Esophagus muscularis mucosa (tissue), 4 donors: ENCODE data around the gene SLC16A4. TPM values are rescaled to one million over a fixed set of nuclear protein-coding genes. Genes with fewer than 3 reads are reported as not detected.

Experiments
- DNase-seq: peaks from one replicate; pipeline ENCODE4 v3.0.0-alpha.2; 2017; ENCODE audit errors: extremely low spot score
- H3K27ac ChIP-seq, 4 donors: fragments of 200-600 bp; sonication (generic); replicated peaks in 1 of 4; 1 replicate in 3 of 4; 2 replicates in 1 of 4; pipeline ENCODE4 v1.5.1; 2016 to 2019; ENCODE audit warnings: mild to moderate bottlenecking in 1 of 4
- H3K27me3 ChIP-seq, 4 donors: fragments of 200-600 bp; sonication (generic); one replicate each; pipeline versions ENCODE4 v1.5.1 to v1.6.0; 2016 to 2019
- H3K36me3 ChIP-seq, 4 donors: fragments of 200-600 bp; sonication (generic); one replicate each; pipeline ENCODE4 v1.5.1; 2016 to 2019
- H3K4me1 ChIP-seq, 4 donors: fragments of 200-600 bp; sonication (generic); one replicate each; pipeline ENCODE4 v1.5.1; 2016 to 2019
- H3K4me3 ChIP-seq, 4 donors: fragments of 200-600 bp; sonication (generic); 1 replicate in 2 of 4; 2 replicates in 2 of 4; pipeline ENCODE4 v1.5.1; 2016 to 2019; ENCODE audit warnings: mild to moderate bottlenecking in 4 of 4, moderate library complexity in 1 of 4
- H3K9me3 ChIP-seq, 4 donors: fragments of 200-600 bp; sonication (generic); 1 replicate in 3 of 4; 2 replicates in 1 of 4; pipeline ENCODE4 v1.5.1; 2016 to 2019
- EP300 ChIP-seq: sonication (generic); formaldehyde crosslinking; IDR thresholded peaks from one replicate; pipeline ENCODE4 v1.6.1; 2017; ENCODE audit warnings: antibody characterized with exemption
- POLR2A ChIP-seq: fragments of 450-650 bp; IDR thresholded peaks from one replicate; pipeline ENCODE4 v1.6.1; 2017; ENCODE audit warnings: antibody characterized with exemption, moderate library complexity, mild to moderate bottlenecking, low read depth
- POLR2AphosphoS5 ChIP-seq, 2 donors: sonication (generic); formaldehyde crosslinking; IDR thresholded peaks; one replicate each; pipeline ENCODE4 v1.6.1; 2017; ENCODE audit warnings: antibody characterized with exemption in 2 of 2
- WGBS: methylation state at CpG from one replicate; pipeline ENCODE4 v1.1.5; 2018; 5-methylcytosine and 5-hydroxymethylcytosine counted together
- intact Hi-C: fragments of 100-400 bp; cut with DNase I; formaldehyde crosslinking; loops from one replicate; pipeline ENCODE4 v1.15.1; 2023
- total RNA-seq, 4 donors: library from RNA; depleted of rRNA; stranded (reverse); fragments of >200 nt; gene quantifications; one replicate each; pipeline versions ENCODE4 v1.1.0 to v1.2.1, GENCODE V29; 2016
- TF ChIP-seq, protein P1 (sequence below), 3 experiments: fragments of 200-600 bp in 2 of 3; fragments of 450-650 bp in 1 of 3; sonication (generic) in 2 of 3; IDR thresholded peaks; one replicate each; pipeline ENCODE4 v1.5.1; 2017 to 2019; ENCODE audit warnings: antibody characterized with exemption in 3 of 3, mild to moderate bottlenecking in 2 of 3, moderate library complexity in 1 of 3

The SLC16A4 gene
- total RNA-seq, 4 donors from 2014 or later, result 5.8 to 8.8 (median 8.4) TPM

DNA sequence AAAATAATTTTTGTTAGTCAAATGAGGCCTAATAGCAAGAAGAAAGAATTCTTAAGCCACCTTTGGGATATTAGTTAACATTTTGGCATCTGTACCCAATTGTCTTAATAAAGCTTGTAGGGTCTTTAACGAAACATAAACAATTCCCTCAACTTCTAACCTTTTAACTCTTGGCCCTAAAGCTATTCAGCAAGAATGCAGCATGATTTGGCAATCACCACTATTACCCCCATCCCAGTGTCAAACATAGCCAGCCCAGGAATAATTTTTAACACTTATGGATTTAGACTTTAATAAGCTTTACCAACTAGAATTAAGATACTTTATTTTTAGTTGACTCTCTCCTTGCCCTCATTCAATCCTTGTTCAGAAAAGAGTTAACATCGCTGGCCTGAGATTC lies 2.5 kb upstream of the SLC16A4 start:
- no peak for DNase-seq
- Histone ChIP-seq H3K9me3 (no peaks in the 10 kb centered on the region), H3K27me3 (no peaks in the 10 kb centered on the region), H3K36me3 (peaks cover 13 to 45% (median 24%) of the 10 kb centered on the region in 4 donors), H3K4me1 (peaks cover 0 to 25% (median 18%) of the 10 kb centered on the region in 4 donors), H3K27ac (no peak overlapping the region), H3K4me3 (no peak overlapping the region)
- intact Hi-C loops, result loop anchor here (5.0 kb wide), 1 partner anchor 51 kb away; no protein-coding TSS in a partner anchor
- TF ChIP-seq POLR2AphosphoS5 (IDR thresholded peaks at IDR 0.05), result no peak
- TF ChIP-seq, protein P1, sequence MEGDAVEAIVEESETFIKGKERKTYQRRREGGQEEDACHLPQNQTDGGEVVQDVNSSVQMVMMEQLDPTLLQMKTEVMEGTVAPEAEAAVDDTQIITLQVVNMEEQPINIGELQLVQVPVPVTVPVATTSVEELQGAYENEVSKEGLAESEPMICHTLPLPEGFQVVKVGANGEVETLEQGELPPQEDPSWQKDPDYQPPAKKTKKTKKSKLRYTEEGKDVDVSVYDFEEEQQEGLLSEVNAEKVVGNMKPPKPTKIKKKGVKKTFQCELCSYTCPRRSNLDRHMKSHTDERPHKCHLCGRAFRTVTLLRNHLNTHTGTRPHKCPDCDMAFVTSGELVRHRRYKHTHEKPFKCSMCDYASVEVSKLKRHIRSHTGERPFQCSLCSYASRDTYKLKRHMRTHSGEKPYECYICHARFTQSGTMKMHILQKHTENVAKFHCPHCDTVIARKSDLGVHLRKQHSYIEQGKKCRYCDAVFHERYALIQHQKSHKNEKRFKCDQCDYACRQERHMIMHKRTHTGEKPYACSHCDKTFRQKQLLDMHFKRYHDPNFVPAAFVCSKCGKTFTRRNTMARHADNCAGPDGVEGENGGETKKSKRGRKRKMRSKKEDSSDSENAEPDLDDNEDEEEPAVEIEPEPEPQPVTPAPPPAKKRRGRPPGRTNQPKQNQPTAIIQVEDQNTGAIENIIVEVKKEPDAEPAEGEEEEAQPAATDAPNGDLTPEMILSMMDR (IDR thresholded peaks at IDR 0.05), result no peak
- 88% methylated on average over 2 of the region's 2 CpGs for WGBS

DNA sequence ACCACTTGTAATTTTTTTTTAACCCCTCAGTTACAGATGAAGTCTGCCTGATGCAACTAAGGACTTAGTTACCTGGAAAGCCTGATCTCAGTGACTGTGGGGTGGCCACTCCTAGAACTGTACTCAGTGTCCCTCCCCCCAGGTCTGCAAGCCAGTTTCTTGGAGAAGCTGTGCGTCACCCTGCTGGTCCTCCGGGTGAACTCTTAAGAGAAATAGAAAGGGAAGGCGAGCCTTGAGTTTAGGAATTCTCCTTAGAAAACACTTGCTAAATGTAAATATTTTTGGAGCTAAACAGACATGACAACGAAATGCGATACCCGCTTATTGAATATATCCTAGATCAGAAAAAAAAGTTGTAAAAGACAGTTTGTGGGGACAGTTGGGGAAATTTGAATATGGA lies 730 bp downstream of the SLC16A4 start:
- 68% methylated on average over 6 of the region's 6 CpGs for WGBS
- no peaks in the 10 kb centered on the region for H3K9me3 ChIP-seq
- peak overlapping the region; percentile 37 to 56 (median 42) for H3K4me3 ChIP-seq
- intact Hi-C loops, result loop anchor here (5.0 kb wide), 1 partner anchor 48 kb away; no protein-coding TSS in a partner anchor
- peaks cover 0 to 25% (median 18%) of the 10 kb centered on the region in 4 donors for H3K4me1 ChIP-seq
- H3K27me3 ChIP-seq, result no peaks in the 10 kb centered on the region
- H3K36me3 ChIP-seq, result peaks cover 1 to 35% (median 5%) of the 10 kb centered on the region in 4 donors
- no peak for DNase-seq
- H3K27ac ChIP-seq, result peak overlapping the region; percentile 63 to 76 (median 72)
- TF ChIP-seq POLR2AphosphoS5 (IDR thresholded peaks at IDR 0.05) (peak in 1 of 2 donors; percentile 43), EP300 (no peak), POLR2A (no peak)
- TF ChIP-seq, protein P1 (IDR thresholded peaks at IDR 0.05), result no peak

DNA sequence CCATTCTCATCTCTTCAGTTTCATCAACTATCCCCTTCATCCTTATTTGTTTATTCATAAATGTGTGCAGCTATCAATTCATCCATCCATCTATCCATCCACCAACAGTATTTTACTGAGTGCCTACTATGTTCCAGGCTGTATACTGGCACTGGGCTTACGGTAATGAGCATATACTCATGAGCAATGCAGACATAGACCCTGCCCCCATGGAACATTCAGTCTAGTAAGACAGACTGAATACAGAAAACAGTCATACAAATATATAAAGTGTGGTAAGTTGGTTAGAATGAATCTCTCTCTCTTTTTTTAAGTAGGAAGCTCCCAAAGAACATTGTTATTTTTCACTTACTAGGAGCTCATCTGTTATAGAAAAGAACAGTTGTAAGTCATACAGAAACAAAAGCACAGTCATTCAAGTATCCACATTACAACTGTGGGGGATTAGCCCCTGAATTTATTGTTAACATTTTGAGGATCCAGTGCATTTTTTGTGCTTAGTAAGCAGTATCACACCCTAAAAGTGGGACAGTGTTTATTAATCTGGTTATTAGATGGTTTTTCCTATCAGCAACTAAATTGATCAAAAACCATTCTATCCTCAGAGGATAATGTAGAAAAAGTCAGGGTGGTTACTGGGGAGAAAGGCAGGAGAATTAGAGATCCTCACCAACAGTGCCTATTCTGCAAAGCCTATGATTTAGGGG lies 3.6 kb downstream of the SLC16A4 start:
- 100% methylated on average over 1 of the region's 1 CpG for WGBS
- Histone ChIP-seq H3K4me3 (no peak overlapping the region), H3K27ac (no peak overlapping the region), H3K36me3 (peaks cover 0 to 26% (median 0%) of the 10 kb centered on the region in 4 donors), H3K27me3 (no peaks in the 10 kb centered on the region), H3K4me1 (peaks cover 3 to 30% (median 25%) of the 10 kb centered on the region in 4 donors), H3K9me3 (no peaks in the 10 kb centered on the region)
- no peak for DNase-seq
- intact Hi-C loops, result no loop called here
- TF ChIP-seq POLR2AphosphoS5 (IDR thresholded peaks at IDR 0.05) (no peak), POLR2A (no peak), EP300 (no peak)
- TF ChIP-seq, protein P1 (IDR thresholded peaks at IDR 0.05), result no peak

DNA sequence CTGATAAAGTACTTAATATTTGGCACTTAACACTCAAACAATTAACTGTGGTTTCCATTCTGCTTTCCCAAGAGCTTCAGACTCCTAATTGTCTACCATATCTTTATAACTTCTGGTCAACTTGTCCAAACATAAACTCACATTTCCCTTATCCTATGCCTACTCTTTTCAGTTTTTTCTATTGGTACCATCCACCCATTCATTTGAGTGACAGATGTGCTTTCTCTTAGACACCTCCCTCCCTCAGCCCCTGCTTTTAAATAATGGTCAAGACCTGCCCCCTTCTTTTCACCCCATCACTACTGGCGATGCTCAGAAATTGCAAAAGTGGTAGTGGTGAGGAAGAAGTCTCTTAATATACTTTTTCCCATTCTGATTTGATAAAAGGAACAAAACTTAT lies 5.5 kb downstream of the SLC16A4 start:
- 97% methylated on average over 1 of the region's 1 CpG for WGBS
- peaks cover 3 to 19% (median 12%) of the 10 kb centered on the region in 4 donors for H3K4me1 ChIP-seq
- no peak overlapping the region for H3K27ac ChIP-seq
- no peaks in the 10 kb centered on the region for H3K9me3 ChIP-seq
- intact Hi-C loops, result no loop called here
- TF ChIP-seq POLR2AphosphoS5 (IDR thresholded peaks at IDR 0.05) (no peak), POLR2A (no peak), EP300 (no peak)
- TF ChIP-seq, protein P1 (IDR thresholded peaks at IDR 0.05), result no peak
- no peak for DNase-seq
- H3K36me3 ChIP-seq, result peaks cover 0 to 31% (median 1%) of the 10 kb centered on the region in 4 donors
- no peak overlapping the region for H3K4me3 ChIP-seq
- no peaks in the 10 kb centered on the region for H3K27me3 ChIP-seq
